Skeletal muscle satellite cell (primary cell): ENCODE data around the gene OSBPL1A.
A peak's percentile ranks its signal among the peaks of the same experiment; 100 is the strongest.
"Not testable (repeated sequence)": the region's sequence is repeated elsewhere in the genome, so short reads cannot be mapped to it uniquely, and the experiment has no call there.

Source experiments
- H3K27me3 ChIP-seq: 2 replicates; pipeline ENCODE4 v1.7.0; 2013; ENCODE audit warnings: low read length; ENCODE audit not compliant: control insufficient read depth, insufficient read depth
- H3K36me3 ChIP-seq: 2 replicates; pipeline ENCODE4 v1.7.0; 2013; ENCODE audit warnings: mild to moderate bottlenecking, control low read depth, low read length; ENCODE audit not compliant: insufficient read depth
- H3K4me1 ChIP-seq: 2 replicates; pipeline ENCODE4 v1.7.0; 2013; ENCODE audit warnings: low read length; ENCODE audit not compliant: control insufficient read depth, insufficient read depth
- H3K4me2 ChIP-seq: 2 replicates; pipeline ENCODE4 v1.7.0; 2013; ENCODE audit warnings: mild to moderate bottlenecking, low read length
- H3K4me3 ChIP-seq: 2 replicates; pipeline ENCODE4 v1.7.0; 2013; ENCODE audit warnings: low read length
- H3K9ac ChIP-seq: 2 replicates; pipeline ENCODE4 v1.7.0; 2013; ENCODE audit warnings: mild to moderate bottlenecking, low read depth, low read length, moderate library complexity
- H3K9me3 ChIP-seq: replicated peaks from 2 replicates; pipeline ENCODE4 v1.7.0; 2013; ENCODE audit warnings: mild to moderate bottlenecking, control low read depth, low read length

OSBPL1A gene

GRCh38 chr18:24369426-24369825, 28.2 kb downstream of the OSBPL1A start:
- no peaks in the 10 kb centered on the region for H3K27me3 ChIP-seq
- H3K4me3 ChIP-seq: no peak overlapping the region
- no peaks in the 10 kb centered on the region for H3K9me3 ChIP-seq
- H3K4me1 ChIP-seq: peaks cover 8% of the 10 kb centered on the region
- no peak overlapping the region for H3K9ac ChIP-seq
- no peak overlapping the region for H3K4me2 ChIP-seq
- H3K36me3 ChIP-seq: no peaks in the 10 kb centered on the region

GRCh38 chr18:24368749-24369148, 28.9 kb downstream of the OSBPL1A start:
- Histone ChIP-seq H3K36me3 (no peaks in the 10 kb centered on the region), H3K4me3 (no peak overlapping the region), H3K9me3 (no peaks in the 10 kb centered on the region)

GRCh38 chr18:24366328-24366727, 31.3 kb downstream of the OSBPL1A start:
- H3K4me1 ChIP-seq: no peaks in the 10 kb centered on the region
- H3K27me3 ChIP-seq: no peaks in the 10 kb centered on the region
- no peak overlapping the region for H3K9ac ChIP-seq
- H3K4me2 ChIP-seq: no peak overlapping the region
- no peaks in the 10 kb centered on the region for H3K36me3 ChIP-seq
- no peaks in the 10 kb centered on the region for H3K9me3 ChIP-seq
- H3K4me3 ChIP-seq: no peak overlapping the region

More at GRCh38 chr18:24368749-24369148, 28.9 kb downstream of the OSBPL1A start:
- no peak overlapping the region for H3K4me2 ChIP-seq
- no peaks in the 10 kb centered on the region for H3K27me3 ChIP-seq
- H3K9ac ChIP-seq: no peak overlapping the region
- H3K4me1 ChIP-seq: peaks cover 8% of the 10 kb centered on the region

- Histone ChIP-seq H3K4me2 (no peak overlapping the region), H3K9me3 (no peaks in the 10 kb centered on the region), H3K4me1 (no peaks in the 10 kb centered on the region), H3K4me3 (no peak overlapping the region), H3K36me3 (no peaks in the 10 kb centered on the region), H3K27me3 (no peaks in the 10 kb centered on the region), H3K9ac (no peak overlapping the region)
These were observed 33.4 kb downstream of the OSBPL1A start for GRCh38 chr18:24364177-24364576.

GRCh38 chr18:24362757-24363156, 34.9 kb downstream of the OSBPL1A start:
- Histone ChIP-seq H3K27me3 (no peaks in the 10 kb centered on the region), H3K9ac (no peak overlapping the region), H3K4me3 (no peak overlapping the region), H3K36me3 (no peaks in the 10 kb centered on the region), H3K4me1 (no peaks in the 10 kb centered on the region), H3K9me3 (no peaks in the 10 kb centered on the region), H3K4me2 (no peak overlapping the region)

- not testable (repeated sequence) for H3K4me1 ChIP-seq, H3K27me3 ChIP-seq, H3K9me3 ChIP-seq, H3K36me3 ChIP-seq
- Histone ChIP-seq H3K4me3 (peak overlapping the region; percentile 41), H3K9ac (peak overlapping the region; percentile 28), H3K4me2 (peak overlapping the region; percentile 72)
These were observed 37.7 kb downstream of the OSBPL1A start for GRCh38 chr18:24359787-24360530.

- H3K36me3 ChIP-seq: no peaks in the 10 kb centered on the region
- no peaks in the 10 kb centered on the region for H3K4me1 ChIP-seq
- H3K4me2 ChIP-seq: no peak overlapping the region
- no peak overlapping the region for H3K4me3 ChIP-seq
- no peaks in the 10 kb centered on the region for H3K9me3 ChIP-seq
- no peaks in the 10 kb centered on the region for H3K27me3 ChIP-seq
- no peak overlapping the region for H3K9ac ChIP-seq
These were observed 43.3 kb downstream of the OSBPL1A start for GRCh38 chr18:24354278-24354677.

GRCh38 chr18:24346254-24346653, 51.4 kb downstream of the OSBPL1A start:
- H3K4me1 ChIP-seq: no peaks in the 10 kb centered on the region
- H3K9me3 ChIP-seq: no peaks in the 10 kb centered on the region
- H3K36me3 ChIP-seq: no peaks in the 10 kb centered on the region
- no peak overlapping the region for H3K9ac ChIP-seq
- no peak overlapping the region for H3K4me2 ChIP-seq
- H3K4me3 ChIP-seq: no peak overlapping the region
- H3K27me3 ChIP-seq: no peaks in the 10 kb centered on the region

GRCh38 chr18:24344509-24344908, 53.1 kb downstream of the OSBPL1A start:
- Histone ChIP-seq H3K4me1 (no peaks in the 10 kb centered on the region), H3K9me3 (no peaks in the 10 kb centered on the region), H3K4me3 (no peak overlapping the region), H3K36me3 (no peaks in the 10 kb centered on the region), H3K9ac (no peak overlapping the region), H3K27me3 (no peaks in the 10 kb centered on the region), H3K4me2 (no peak overlapping the region)

GRCh38 chr18:24342347-24342746, 55.3 kb downstream of the OSBPL1A start:
- Histone ChIP-seq H3K4me1 (no peaks in the 10 kb centered on the region), H3K9me3 (no peaks in the 10 kb centered on the region), H3K36me3 (no peaks in the 10 kb centered on the region), H3K4me3 (no peak overlapping the region), H3K4me2 (no peak overlapping the region), H3K9ac (no peak overlapping the region), H3K27me3 (no peaks in the 10 kb centered on the region)

- Histone ChIP-seq H3K9me3 (no peaks in the 10 kb centered on the region), H3K4me3 (no peak overlapping the region), H3K27me3 (no peaks in the 10 kb centered on the region), H3K36me3 (no peaks in the 10 kb centered on the region), H3K4me2 (no peak overlapping the region), H3K9ac (no peak overlapping the region), H3K4me1 (no peaks in the 10 kb centered on the region)
These were observed 56.3 kb downstream of the OSBPL1A start for GRCh38 chr18:24341361-24341760.

GRCh38 chr18:24333084-24333483, 64.5 kb downstream of the OSBPL1A start:
- Histone ChIP-seq H3K4me3 (no peak overlapping the region), H3K9ac (no peak overlapping the region), H3K4me1 (no peaks in the 10 kb centered on the region)

More at GRCh38 chr18:24333084-24333483, 64.5 kb downstream of the OSBPL1A start:
- H3K9me3 ChIP-seq: no peaks in the 10 kb centered on the region
- no peaks in the 10 kb centered on the region for H3K36me3 ChIP-seq
- H3K27me3 ChIP-seq: no peaks in the 10 kb centered on the region
- no peak overlapping the region for H3K4me2 ChIP-seq
